HG02943 (cell line): ENCODE data around the gene RAB3C.
"Not testable (repeated sequence)": the region's sequence is repeated elsewhere in the genome, so short reads cannot be mapped to it uniquely, and the experiment has no call there.

Source experiments
- ATAC-seq: cut with Tn5 transposase; IDR thresholded peaks from one replicate; pipeline ENCODE4 v1.9.1; 2021; ENCODE audit warnings: mild to moderate bottlenecking, low read depth, moderate library complexity; ENCODE audit not compliant: unreplicated experiment

RAB3C gene

DNA sequence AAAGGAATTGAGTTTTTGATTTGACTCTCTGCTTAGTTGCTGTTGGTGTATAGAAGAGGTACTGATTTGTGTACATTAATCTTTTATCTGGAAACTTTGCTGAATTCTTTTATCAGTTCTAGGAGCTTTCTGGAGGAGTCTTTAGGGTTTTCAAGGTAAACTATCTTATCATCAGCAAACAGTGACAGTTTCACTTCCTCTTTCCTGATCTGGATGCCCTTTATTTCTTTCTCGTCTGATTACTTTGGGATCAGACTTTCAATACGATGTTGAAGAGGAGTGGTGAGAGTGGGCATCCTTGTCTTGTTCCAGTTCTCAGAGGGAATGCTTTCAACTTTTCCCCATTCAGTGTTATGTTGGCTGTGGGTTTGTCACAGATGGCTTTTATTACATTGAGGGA lies 17.7 kb downstream of the RAB3C start:
- not testable (repeated sequence) for ATAC-seq

DNA sequence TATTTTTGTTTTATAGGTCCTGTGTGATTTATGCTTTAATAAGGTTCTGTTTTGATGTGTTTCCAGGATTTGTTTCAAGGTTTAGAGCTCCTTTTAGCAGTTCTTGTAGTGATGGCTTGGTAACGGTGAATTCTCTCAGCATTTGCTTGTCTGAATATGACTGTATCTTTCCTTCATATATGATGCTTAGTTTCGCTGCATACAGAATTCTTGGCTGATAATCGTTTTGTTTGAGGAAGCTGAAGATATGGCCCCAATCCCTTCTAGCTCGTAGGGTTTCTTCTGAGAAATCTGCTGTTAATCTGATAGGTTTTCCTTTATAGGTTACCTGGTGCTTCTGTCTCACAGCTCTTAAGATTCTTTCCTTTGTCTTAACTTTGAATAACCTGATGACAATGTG lies 20.0 kb downstream of the RAB3C start:
- not testable (repeated sequence) for ATAC-seq

DNA sequence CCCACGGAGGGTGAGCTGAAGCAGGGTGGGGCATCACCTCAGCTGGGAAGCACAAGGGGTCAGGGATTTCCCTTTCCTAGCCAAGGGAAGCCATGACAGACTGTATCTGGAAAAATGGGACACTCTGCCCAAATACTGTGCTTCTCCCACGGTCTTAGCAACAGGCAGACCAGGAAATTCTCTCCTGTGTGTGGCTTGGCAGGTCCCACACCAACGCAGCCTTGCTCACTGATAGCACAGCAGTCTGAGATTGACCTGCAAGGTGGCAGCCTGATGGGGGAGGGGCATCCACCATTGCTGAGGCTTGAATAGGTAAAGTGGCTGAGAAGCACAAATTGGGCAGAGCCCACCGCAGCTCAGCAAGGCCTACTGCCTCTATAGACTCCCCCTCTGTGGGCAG lies 23.2 kb downstream of the RAB3C start:
- no peak for ATAC-seq

DNA sequence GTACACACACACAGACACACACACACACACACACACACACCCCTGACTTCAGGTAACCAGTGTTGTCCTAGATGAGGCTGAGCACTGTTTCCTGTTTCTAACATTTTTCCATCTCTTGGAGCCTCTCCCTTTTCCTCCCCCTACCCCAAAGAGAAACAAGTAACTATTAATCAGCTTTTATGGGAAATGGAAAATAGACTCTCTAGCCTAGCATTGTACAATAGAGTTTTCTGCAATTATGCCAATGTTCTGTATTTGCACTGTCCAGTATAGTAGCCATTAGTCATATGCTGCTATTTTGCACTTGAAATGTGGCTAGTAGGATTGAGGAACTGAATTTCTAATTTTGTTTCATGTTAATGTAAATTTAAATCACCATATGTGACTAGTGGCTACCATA lies 33.1 kb downstream of the RAB3C start:
- ATAC-seq: no peak

DNA sequence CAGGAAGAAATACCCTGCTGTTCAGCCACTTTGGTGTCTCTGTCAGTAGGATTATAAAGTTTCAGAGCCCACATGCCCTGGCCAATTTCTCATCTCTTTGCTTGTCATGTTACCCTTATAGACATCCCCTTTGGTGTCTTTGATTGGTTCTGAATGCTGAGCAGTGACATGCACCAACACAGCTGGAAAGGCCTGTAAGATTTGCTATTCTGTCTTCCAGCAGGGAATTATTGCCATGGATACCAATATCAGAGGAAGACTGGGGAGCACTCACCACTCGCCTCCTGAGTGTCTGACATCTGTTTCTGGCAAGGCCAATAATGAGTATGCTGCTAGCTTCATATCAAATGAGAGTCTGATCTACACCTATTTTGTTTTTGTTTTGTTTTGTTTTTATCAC lies 34.4 kb downstream of the RAB3C start:
- ATAC-seq: no peak

DNA sequence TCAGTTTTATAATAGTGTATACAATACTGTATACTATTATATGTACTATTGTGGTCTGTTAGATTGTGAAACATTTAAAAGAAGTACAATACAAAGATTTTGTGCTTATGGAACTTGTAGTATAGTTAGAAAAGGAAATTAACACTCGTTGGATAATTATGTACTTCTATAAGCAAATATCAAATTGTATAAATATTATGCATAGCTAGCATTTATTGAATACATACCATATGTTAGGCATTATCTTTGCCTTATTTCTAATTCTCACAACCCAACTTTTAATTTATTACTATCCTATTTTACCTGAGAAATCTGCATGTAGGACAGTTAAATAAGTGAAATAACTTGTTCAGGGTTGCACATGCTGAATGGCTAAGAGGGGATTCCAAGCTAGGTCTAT lies 37.5 kb downstream of the RAB3C start:
- ATAC-seq: no peak

DNA sequence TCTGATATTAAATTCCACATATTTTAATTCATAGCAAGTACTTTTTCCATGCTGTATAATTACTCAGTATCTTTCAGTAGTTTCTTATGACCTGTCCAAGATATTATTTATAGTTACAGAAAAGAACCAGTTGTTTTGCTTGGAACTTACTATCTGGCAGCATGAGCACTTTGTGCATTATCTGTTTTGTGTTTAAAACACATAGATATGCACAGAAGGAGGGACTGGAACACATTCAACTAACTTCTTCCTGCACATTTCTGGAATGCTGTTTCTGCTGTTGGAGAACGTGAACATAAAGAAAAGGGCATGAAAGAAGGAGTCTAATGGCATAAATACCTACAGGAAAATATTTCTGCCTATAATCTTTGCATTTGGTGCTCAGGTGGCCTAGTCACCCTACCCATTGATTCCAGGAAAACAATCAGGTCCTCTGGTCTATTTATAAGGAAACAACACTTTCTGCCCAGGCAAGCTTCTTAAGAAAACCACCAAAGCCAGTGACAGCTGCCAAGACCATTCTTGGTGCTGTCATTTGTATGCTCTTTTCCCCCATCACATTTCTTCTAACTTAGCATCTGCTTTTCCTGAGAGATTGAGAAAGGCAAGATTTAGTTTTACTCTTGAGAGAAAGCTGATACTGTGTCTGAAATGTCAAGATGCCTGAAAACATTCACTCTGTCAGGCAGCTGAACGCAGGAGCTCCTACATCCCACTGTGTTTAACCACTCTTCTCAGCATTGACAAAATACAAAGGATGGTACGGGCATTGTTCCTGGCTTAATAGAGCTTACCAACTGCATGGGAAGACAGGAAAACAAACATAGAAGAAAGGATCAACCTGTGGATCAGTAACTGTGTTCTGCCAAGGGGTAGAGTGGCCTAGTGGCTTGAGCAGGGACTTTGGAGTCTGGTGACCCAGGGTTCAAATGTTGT lies 40.3 kb downstream of the RAB3C start:
- no peak for ATAC-seq

DNA sequence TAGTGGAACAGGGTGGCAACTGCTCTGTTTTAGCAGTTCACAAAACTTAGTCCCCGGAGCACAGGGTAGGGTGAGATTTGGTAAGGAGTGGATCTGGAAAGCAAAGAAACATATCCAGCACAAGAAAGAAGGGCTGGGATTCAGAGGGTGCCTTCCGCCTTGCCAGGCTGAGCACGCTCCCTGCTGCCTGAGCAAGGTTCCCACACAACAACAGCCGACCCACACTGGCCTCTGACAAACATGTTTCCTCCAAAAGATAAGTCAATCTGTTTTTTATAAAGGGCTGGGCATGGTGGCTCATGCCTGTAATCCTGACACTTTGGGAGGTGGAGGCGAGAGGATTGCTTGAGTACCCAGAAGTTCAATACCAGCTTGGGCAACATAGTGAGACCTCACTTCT lies 45.8 kb downstream of the RAB3C start:
- ATAC-seq: no peak

DNA sequence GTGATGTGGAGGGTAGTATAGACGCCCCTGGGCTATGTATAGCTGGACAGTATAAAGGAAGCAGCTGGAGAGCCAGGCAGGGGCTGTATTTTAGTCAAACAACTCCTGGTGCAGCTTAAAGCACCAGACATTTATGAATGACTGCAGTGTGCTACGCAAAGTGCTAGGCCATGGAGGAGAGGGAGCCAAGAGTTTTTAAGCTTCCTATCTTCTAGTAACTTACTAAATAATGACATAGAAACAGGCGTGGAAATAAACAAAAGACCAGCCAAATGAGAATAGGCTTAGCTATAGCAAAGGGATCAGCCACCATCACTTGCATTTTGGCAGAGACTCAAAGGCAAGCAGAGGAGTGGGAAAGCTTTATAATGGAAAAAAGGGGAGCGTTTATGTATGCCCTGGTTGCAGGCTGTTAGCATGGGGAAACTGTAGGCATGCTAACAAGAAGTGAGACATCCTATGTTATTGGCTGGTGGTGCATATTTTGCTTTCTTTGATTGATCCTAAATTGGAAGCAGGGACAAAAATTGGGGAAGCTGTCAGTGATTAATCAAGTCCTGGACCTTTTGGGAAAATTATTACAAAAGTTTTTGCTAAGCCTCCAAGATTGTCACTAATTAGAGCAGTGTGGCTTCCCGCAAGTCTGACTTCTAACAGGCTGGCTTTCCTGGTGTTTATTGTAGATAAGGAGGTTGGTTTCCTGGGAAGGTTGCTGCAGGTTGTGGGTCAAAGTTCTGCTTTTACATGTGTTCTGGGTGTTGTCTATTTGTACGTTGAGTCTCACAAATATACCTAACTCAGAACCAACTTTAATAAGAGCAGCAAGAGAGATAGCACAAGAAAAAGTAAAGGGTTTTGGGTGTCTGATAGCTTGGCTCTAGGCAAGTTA lies 46.6 kb downstream of the RAB3C start:
- no peak for ATAC-seq

DNA sequence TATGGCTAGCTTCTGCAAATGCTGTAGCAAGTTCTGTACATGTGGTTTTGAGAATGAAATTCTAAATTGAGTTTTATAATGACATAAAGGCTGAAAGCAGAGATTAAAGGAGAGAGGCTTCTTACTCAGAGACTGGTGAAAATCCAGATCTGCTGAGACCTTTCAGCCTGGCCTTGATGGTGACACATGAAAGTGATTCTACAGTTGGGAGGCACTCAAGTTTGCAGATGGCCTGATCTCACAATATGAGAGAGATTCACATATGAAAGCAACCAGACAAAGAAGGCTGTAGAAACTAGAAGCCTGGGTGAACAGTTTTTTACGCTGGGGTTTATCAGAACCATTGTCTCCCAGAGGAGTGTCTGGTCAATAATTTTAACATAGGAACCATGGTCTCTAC lies 49.0 kb downstream of the RAB3C start:
- no peak for ATAC-seq

DNA sequence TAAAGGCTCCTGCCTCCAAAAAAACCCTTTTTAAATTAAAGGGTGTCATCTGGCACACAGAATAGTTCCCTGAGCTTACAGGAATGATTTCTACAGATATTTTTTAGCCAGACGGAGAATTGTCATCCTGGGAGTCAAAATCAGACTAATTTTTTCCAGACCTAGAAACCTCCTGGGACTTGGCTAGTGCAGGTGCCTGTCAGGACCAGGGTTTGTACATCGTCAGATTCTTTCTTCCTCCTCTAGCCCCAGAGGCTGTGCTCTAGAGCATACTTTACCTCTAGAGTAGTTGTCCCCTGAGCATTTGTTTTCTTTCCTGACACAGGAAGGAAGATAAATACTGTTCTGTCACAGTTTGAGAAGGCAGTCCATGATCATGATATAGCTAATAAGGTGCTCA lies 52.5 kb downstream of the RAB3C start:
- no peak for ATAC-seq

DNA sequence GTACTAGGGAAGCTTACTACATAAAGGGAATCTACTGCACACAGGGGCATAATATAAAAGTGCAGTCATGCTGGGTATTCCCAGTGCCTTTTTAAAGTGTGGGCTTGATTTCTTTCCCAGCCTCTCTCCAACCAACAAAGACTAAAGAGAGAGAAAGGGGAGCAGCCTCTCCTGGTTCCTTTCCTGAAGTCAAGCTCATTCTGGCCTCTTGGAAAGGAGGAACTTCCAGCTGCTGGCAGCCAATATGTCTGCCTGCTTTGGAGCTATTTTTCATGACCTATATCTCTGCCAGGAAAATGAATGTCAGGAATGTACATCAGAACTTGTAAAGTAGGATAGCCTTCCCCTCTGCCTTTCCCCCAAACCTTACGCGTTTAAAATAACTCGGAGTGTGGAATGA lies 57.1 kb downstream of the RAB3C start:
- ATAC-seq: no peak

DNA sequence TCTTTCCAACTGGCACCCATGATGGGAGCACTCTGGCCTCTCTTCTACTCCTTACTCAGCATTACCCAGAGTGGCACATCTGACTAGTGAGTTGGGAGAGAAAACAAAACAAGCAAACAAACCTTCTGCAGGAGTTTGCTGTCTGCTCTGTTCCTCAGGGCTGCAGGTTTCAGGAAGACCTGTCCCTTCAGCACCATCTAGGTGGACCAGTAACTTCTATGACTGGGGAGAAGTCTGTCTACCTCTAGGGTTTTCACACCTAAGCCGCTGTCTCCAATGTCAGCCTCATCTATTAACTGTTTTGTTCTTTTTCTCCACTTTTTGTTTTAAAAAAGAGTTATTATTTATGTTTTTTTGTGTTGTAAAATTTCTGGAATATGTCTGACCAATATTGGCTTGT lies 58.7 kb downstream of the RAB3C start:
- ATAC-seq: no peak

DNA sequence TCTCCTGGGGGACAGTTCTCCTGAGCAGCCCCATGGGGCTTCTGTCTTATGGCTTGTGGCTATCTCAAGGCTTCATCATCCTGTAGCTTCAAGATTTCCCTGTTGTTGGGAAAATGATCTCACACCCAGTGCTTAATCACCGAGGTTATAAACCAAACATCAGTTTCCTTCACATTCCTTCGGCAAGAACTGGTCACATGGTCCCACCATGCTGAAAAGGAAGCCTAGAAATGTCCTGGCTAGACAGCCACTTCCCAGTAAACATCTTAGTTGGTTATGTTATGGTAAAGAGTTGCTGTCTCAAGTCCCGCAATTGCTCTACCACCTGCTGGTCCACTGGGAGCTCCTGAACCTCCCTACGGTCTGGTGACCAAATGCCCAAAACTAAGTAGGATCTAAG lies 66.0 kb downstream of the RAB3C start:
- no peak for ATAC-seq

DNA sequence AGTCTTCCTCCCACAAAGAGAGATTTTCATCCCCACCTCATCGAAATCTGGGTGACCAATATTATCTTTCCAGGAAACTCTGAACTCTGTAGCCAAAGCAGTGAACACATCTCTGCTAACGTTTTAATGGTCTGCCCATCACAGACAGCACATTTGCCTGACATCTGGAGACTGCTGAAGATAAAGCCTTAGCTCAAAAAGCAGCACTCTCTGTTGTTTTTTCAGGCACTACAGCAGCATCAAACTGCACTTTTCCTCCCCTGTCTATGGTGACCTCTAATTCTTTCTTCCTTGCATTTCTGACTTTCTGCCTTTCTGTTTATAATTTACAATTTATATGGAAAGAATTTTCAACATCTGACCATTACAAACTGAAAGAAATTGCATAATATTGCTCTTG lies 66.8 kb downstream of the RAB3C start:
- ATAC-seq: no peak

DNA sequence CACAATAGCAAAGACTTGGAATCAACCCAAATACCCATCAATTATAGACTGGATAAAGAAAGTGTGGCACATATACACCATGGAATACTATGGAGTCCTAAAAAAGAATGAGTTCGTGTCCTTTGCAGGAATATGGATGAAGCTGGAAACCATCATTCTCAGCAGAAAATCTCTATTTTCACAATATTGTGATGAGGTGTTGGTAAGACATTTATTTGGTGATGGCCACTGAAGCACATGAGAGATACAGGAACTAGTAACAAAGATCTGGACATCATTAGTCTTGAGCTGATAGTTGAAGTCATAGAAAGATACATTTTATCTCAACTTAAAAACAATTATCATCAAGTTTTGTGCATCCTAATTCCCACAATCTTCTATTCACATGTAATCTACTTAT lies 70.6 kb downstream of the RAB3C start:
- ATAC-seq: no peak

DNA sequence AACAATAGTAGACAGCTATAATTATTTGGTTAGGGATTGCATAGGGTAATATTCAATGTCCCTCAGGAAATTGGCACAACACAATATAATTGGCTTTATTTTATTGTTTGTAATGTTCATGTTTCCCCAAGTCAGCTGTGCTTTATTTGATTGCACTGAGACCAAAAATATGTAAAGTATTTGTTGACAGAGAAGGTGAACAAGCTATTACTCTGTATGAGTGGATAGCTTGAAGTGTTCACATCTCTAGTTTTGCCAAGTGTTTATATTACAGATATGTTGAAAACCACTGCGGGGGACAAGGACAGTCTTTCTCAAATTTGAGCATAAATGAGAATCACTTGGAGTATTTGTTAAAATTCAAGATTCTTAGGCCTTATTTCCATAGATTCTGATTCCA lies 83.3 kb downstream of the RAB3C start:
- ATAC-seq: no peak

DNA sequence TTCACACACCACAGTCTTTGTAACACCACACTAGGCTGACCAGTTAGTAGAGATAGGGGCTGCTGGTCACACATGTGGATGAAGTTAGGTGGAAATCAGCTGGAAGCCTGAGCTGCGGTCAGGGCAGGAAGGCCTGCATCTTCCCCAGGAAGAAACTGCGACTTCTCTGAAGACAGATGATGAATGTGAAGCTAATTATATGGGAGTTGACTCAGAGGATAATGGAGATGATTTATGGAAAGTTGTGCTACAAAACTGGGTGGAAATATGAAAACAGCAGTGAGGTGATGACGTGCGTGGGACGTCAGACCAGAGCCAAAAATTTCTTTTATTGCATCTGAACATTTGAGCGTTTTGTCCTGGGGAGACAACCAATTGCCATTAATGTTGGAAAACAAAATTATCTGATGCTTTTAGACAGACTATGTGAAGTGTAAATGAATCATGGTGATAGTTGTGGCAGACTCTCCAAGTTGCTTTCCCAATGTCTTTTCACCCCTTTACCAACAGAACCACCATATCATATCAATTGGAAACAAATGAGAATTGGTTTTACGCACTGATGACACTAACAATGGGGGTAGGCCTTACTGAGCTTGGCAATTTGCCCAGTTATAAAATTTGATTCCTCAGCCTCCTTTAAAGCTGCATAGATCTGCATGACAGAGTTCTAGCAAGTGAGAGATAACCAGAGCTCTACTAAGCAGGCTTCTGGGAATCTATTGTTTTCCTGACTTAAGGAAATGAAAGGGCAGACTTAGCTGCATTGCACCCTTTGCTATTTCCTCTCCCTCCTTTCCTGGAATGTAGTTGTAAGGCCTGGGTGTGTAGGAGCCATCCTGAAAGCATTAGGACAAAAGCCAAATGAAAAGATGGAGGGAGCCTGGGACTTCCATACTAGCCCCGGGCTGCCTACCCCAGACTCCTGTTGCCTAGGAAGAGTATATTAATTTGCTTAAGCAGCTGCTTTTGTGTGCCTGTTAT lies 84.0 kb downstream of the RAB3C start:
- no peak for ATAC-seq

DNA sequence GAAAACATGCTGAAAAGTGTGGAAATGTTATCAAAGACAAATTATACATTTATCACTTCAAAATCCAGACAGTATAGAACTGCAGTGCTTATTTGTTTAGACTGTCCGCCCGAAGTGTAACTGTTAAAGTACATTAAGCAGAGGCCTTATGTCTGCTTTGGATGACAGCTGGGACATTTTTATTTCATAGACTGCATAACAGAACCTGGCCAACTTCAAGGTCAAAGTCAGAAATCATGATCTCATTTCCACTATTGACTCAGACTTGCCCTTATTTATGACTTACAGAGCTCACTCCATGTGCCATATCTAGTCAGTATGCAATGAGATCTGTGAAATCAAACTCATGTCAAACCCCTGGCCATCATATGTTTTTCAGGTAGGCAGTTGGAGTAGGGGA lies 87.7 kb downstream of the RAB3C start:
- ATAC-seq: no peak

DNA sequence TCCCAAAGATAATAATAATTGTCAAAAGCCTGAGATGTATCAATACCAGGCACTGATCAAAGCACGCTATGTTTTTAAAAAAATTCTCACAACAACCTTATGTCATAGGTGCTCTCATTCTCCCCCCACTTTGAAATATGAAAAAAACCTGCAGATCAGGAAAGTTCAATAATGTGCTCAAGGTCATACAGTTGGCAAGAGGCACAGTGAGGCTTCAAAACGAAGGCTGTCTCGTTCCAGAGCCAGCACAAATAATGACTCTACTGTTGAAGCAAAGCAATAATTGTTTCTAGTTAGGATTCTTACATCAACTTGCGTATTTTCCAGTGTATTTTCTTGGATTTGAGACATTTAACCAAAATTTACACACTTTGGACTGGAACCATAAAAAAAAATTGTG lies 88.3 kb downstream of the RAB3C start:
- ATAC-seq: no peak
